Calu3 (cell line): ENCODE measurements around the gene NEUROD6. TPM values are rescaled to one million over a fixed set of nuclear protein-coding genes. Genes with fewer than 3 reads are reported as not detected.

ENCODE experiments used
- Bru-seq: library from RNA; stranded (reverse); fragments of 400-500 nt; gene quantifications from one replicate; lab custom pipeline; 2021; lab: Mats Ljungman, UMichigan
- BruChase-seq, 2 experiments: library from RNA; stranded (reverse); fragments of 400-500 nt; gene quantifications; one replicate each; lab custom pipeline; 2021; lab: Mats Ljungman, UMichigan
- BruUV-seq: library from RNA; stranded (reverse); fragments of 400-500 nt; replicated peaks from 2 replicates; lab custom pipeline; 2021; lab: Mats Ljungman, UMichigan
- CTCF ChIA-PET: fragments of 300-600 bp; sonication (Branson Sonifier 250); formaldehyde crosslinking; loops from one replicate; lab custom pipeline; 2022; ENCODE audit warnings: antibody characterized with exemption; lab: Charles Lee
- DNase-seq: peaks from one replicate; pipeline ENCODE4 v3.0.0; 2022
- H3K27ac Mint-ChIP-seq: one replicate; pipeline ENCODE4 v1.8.0; 2022; ENCODE audit warnings: mixed read lengths; ENCODE audit not compliant: unreplicated experiment
- H3K27me3 Mint-ChIP-seq: one replicate; pipeline ENCODE4 v1.8.0; 2022; ENCODE audit warnings: mixed read lengths; ENCODE audit not compliant: unreplicated experiment
- H3K36me3 Mint-ChIP-seq: one replicate; pipeline ENCODE4 v1.8.0; 2022; ENCODE audit warnings: mild to moderate bottlenecking, moderate library complexity, mixed read lengths; ENCODE audit not compliant: insufficient read depth, unreplicated experiment
- H3K4me1 Mint-ChIP-seq: one replicate; pipeline ENCODE4 v1.8.0; 2022; ENCODE audit warnings: mild to moderate bottlenecking, low read depth, mixed read lengths; ENCODE audit not compliant: unreplicated experiment
- H3K4me3 Mint-ChIP-seq: one replicate; pipeline ENCODE4 v1.8.0; 2022; ENCODE audit warnings: mild to moderate bottlenecking, low read depth, moderate library complexity, mixed read lengths; ENCODE audit not compliant: unreplicated experiment
- H3K9me3 Mint-ChIP-seq: one replicate; pipeline ENCODE4 v1.8.0; 2022; ENCODE audit warnings: low read depth, mixed read lengths; ENCODE audit not compliant: unreplicated experiment
- CTCF ChIP-seq: fragments of 200-600 bp; IDR thresholded peaks from one replicate; pipeline ENCODE4 v1.8.0; 2022; ENCODE audit warnings: antibody characterized with exemption; ENCODE audit not compliant: unreplicated experiment
- intact Hi-C: fragments of 100-400 bp; cut with micrococcal nuclease; formaldehyde crosslinking; loops from one replicate; pipeline ENCODE4 v1.10.0; 2022; ENCODE audit not compliant: unreplicated experiment
- long read RNA-seq: library from polyadenylated mRNA; stranded (forward); transcript quantifications from one replicate; pipeline ENCODE4 v2.0.0, GENCODE V29; 2022
- total RNA-seq: library from RNA; stranded (reverse); gene quantifications from 2 replicates; pipeline ENCODE4 v1.2.3, GENCODE V29; 2022

The NEUROD6 gene
- total RNA-seq (not detected in 2 replicates), Bru-seq, nascent RNA (not detected), BruChase-seq, experiment 1, labeled RNA remaining after a 6-hour chase (not detected), BruChase-seq, experiment 2, labeled RNA remaining after a 2-hour chase (not detected)
- long read RNA-seq, result 0 reads

- no peak for DNase-seq
- no peak for TF ChIP-seq CTCF
- CTCF ChIA-PET, result no interaction called here
- BruUV-seq, result no TSS peak
- H3K4me3 Mint-ChIP-seq, result no peak within 1 kb of the TSS
- no peaks in the 10 kb centered on the region for H3K4me1 Mint-ChIP-seq
- H3K27ac Mint-ChIP-seq, result no peak within 1 kb of the TSS
- H3K9me3 Mint-ChIP-seq, result no peaks in the 10 kb centered on the region
- peaks cover 73% of the 10 kb centered on the region for H3K27me3 Mint-ChIP-seq
- H3K36me3 Mint-ChIP-seq, result peaks cover 5% of the 10 kb centered on the region
- intact Hi-C loops, result no loop called here
Measured at GRCh38 chr7:31340603-31341002, at the start of gene NEUROD6. Gene NEUROD6, minus strand, starts transcription at chr7:31340726. Its CDS starts 1,458 bp downstream, at chr7:31339268.

- intact Hi-C loops, result no loop called here
- no peak for DNase-seq
- no peak for TF ChIP-seq CTCF
- Mint-ChIP-seq H3K27ac (no peak overlapping the region), H3K36me3 (no peaks in the 10 kb centered on the region), H3K4me3 (no peak overlapping the region), H3K9me3 (no peaks in the 10 kb centered on the region), H3K4me1 (no peaks in the 10 kb centered on the region), H3K27me3 (no peaks in the 10 kb centered on the region)
- no TSS peak for BruUV-seq
- CTCF ChIA-PET, result no interaction called here
Measured at GRCh38 chr7:31384466-31384865, 43.9 kb upstream of the NEUROD6 start.

- Mint-ChIP-seq H3K27me3 (no peaks in the 10 kb centered on the region), H3K4me1 (no peaks in the 10 kb centered on the region), H3K9me3 (no peaks in the 10 kb centered on the region), H3K4me3 (no peak overlapping the region), H3K36me3 (no peaks in the 10 kb centered on the region), H3K27ac (no peak overlapping the region)
- CTCF ChIA-PET, result interaction anchor here (1.4 kb wide), 1 partner anchor 25 kb away, joined by 3 read pairs; no protein-coding TSS in a partner anchor
- intact Hi-C loops, result no loop called here
- no peak for TF ChIP-seq CTCF
- no TSS peak for BruUV-seq
- no peak for DNase-seq
Measured at GRCh38 chr7:31382722-31383121, 42.2 kb upstream of the NEUROD6 start.

GRCh38 chr7:31373337-31374289 is 33.1 kb upstream of the NEUROD6 start:
- intact Hi-C loops, result loop anchor here (1.0 to 5.0 kb wide), 6 partner anchors 70 to 363 kb away; no protein-coding TSS in a partner anchor

More at GRCh38 chr7:31373337-31374289, 33.1 kb upstream of the NEUROD6 start:
- peak; percentile 84 for DNase-seq
- Mint-ChIP-seq H3K36me3 (no peaks in the 10 kb centered on the region), H3K27me3 (no peaks in the 10 kb centered on the region), H3K27ac (no peak overlapping the region), H3K9me3 (no peaks in the 10 kb centered on the region), H3K4me1 (peaks cover 10% of the 10 kb centered on the region), H3K4me3 (no peak overlapping the region)
- CTCF ChIA-PET, result interaction anchor here (0.7 to 2.9 kb wide), 13 partner anchors 10 to 865 kb away, joined by 3 to 62 read pairs (median 4); no protein-coding TSS in a partner anchor
- BruUV-seq, result no TSS peak
- TF ChIP-seq CTCF, result peak; percentile 83
